Measurements from ENCODE around the gene HINT1.
A peak's percentile ranks its signal among the peaks of the same experiment; 100 is the strongest.
"Not testable (repeated sequence)": the region's sequence is repeated elsewhere in the genome, so short reads cannot be mapped to it uniquely, and the experiment has no call there.

The HINT1 gene

GRCh38 chr5:131165119-131165727, at the start of gene HINT1:
TSS of gene HINT1 (minus strand) at chr5:131165256. CDS start at chr5:131165205, 51 bp downstream.
- peak; percentile 78 to 80 for DNase-seq

- DNase-seq = peak in 1 of 2 donors; percentile 28
Observed at GRCh38 chr5:131214609-131215227, 49.7 kb upstream of the HINT1 start.

- peak in 1 of 2 donors; percentile 7 for DNase-seq
Observed at GRCh38 chr5:131212471-131213021, 47.5 kb upstream of the HINT1 start.

GRCh38 chr5:131211669-131212068, 46.6 kb upstream of the HINT1 start:
- DNase-seq = no peak

- DNase-seq = no peak
Observed at GRCh38 chr5:131210151-131210510, 45.1 kb upstream of the HINT1 start.

- DNase-seq = no peak
Observed at GRCh38 chr5:131209506-131210150, 44.6 kb upstream of the HINT1 start.

GRCh38 chr5:131209175-131209505, 44.1 kb upstream of the HINT1 start:
- no peak for DNase-seq

GRCh38 chr5:131206772-131207171, 41.7 kb upstream of the HINT1 start:
- no peak for DNase-seq

GRCh38 chr5:131206061-131206460, 41.0 kb upstream of the HINT1 start:
- DNase-seq = no peak

- DNase-seq = no peak
Observed at GRCh38 chr5:131204964-131205363, 39.9 kb upstream of the HINT1 start.

GRCh38 chr5:131200560-131200959, 35.5 kb upstream of the HINT1 start:
- no peak for DNase-seq

GRCh38 chr5:131198625-131199024, 33.6 kb upstream of the HINT1 start:
- no peak for DNase-seq

GRCh38 chr5:131196331-131196730, 31.3 kb upstream of the HINT1 start:
- no peak for DNase-seq

- no peak for DNase-seq
Observed at GRCh38 chr5:131195696-131196095, 30.6 kb upstream of the HINT1 start.

- DNase-seq = no peak
Observed at GRCh38 chr5:131194725-131195124, 29.7 kb upstream of the HINT1 start.

- DNase-seq = not testable (repeated sequence)
Observed at GRCh38 chr5:131193897-131194296, 28.8 kb upstream of the HINT1 start.

GRCh38 chr5:131193106-131193505, 28.1 kb upstream of the HINT1 start:
- DNase-seq = no peak

- no peak for DNase-seq
Observed at GRCh38 chr5:131186561-131187256, 21.7 kb upstream of the HINT1 start.

GRCh38 chr5:131185523-131186104, 20.6 kb upstream of the HINT1 start:
- no peak for DNase-seq

- DNase-seq = no peak
Observed at GRCh38 chr5:131182839-131183238, 17.8 kb upstream of the HINT1 start.

- no peak for DNase-seq
Observed at GRCh38 chr5:131180407-131180806, 15.4 kb upstream of the HINT1 start.

GRCh38 chr5:131171276-131171810, 6.3 kb upstream of the HINT1 start:
- DNase-seq = no peak
